ENCODE measurements around the gene CUX1.

Gene CUX1

GRCh38 chr7:102289057-102289456, 471.6 kb downstream of the CUX1 start:
- peak overlapping the region; percentile 97 for H3K4me3 ChIP-seq (ENCODE audit: low read depth, low read length)
- TF ChIP-seq, protein P1, sequence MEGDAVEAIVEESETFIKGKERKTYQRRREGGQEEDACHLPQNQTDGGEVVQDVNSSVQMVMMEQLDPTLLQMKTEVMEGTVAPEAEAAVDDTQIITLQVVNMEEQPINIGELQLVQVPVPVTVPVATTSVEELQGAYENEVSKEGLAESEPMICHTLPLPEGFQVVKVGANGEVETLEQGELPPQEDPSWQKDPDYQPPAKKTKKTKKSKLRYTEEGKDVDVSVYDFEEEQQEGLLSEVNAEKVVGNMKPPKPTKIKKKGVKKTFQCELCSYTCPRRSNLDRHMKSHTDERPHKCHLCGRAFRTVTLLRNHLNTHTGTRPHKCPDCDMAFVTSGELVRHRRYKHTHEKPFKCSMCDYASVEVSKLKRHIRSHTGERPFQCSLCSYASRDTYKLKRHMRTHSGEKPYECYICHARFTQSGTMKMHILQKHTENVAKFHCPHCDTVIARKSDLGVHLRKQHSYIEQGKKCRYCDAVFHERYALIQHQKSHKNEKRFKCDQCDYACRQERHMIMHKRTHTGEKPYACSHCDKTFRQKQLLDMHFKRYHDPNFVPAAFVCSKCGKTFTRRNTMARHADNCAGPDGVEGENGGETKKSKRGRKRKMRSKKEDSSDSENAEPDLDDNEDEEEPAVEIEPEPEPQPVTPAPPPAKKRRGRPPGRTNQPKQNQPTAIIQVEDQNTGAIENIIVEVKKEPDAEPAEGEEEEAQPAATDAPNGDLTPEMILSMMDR (IDR thresholded peaks at IDR 0.05; ENCODE audit: borderline replicate concordance, insufficient read depth, low read depth, low read length): no peak

DNA sequence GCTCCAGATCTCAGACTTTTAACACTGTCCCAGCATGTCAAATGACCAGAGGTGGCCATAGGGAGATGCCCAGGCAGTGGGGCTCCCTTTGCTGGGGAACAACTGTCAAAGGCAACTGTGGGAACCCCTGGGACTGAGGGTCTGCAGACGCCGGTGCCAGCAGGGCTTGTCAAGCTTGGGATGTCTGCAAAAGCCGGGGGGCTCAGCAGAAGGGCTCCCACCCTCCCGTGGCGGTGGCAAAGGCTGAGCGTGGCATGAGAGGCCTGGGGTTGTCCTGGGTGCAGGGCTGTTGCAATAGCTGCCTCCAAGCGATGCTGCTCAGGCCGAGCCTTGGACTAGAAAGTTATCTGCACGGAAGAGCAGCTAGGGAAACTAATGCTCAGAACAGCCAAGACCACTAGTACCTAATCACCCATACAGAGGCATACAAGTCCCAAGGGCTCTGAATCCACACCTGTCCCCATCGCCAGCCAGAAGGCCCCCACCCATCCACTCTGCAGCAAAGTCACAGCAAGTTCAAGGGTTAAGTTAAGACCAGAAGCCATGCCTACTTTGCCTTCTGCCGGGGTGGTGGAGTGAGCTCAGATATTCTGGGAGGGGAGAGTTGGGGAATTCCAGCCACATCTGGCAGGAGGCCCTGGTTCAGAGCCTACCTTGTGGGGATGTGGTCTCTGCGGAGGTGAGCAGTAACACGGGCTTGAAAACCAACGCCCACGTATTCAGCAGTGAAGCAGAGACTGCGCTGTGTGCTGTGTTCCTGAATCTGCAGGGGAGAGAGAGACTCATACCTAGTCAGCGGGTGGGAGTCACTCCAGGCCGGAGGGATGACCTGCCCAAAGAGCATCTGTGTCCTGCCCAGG, 473.9 kb downstream of the CUX1 start:
- TF ChIP-seq, protein P1 (IDR thresholded peaks at IDR 0.05; ENCODE audit: borderline replicate concordance, insufficient read depth, low read depth, low read length): no peak
- H3K4me3 ChIP-seq (ENCODE audit: low read depth, low read length): peak overlapping the region; percentile 38

DNA sequence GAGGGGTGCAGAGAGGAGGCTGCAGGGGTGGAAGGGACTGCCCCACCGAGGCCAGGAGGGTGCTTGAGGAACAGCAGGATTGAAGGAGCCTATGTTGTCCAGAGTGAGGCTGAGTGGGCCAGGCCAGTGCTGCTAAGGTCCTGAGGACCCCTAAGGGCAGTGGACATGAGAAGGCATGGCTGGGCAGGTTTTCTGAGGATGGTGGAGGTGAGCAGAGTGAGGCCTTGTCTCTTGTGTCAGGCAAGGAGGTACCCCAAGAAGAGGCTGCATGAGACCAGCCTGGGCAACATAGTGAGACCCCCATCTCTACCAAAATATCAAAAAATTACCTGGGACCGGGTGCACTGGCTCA, 474.5 kb downstream of the CUX1 start:
- TF ChIP-seq, protein P1 (IDR thresholded peaks at IDR 0.05; ENCODE audit: borderline replicate concordance, insufficient read depth, low read depth, low read length): no peak
- peak overlapping the region; percentile 38 for H3K4me3 ChIP-seq (ENCODE audit: low read depth, low read length)

DNA sequence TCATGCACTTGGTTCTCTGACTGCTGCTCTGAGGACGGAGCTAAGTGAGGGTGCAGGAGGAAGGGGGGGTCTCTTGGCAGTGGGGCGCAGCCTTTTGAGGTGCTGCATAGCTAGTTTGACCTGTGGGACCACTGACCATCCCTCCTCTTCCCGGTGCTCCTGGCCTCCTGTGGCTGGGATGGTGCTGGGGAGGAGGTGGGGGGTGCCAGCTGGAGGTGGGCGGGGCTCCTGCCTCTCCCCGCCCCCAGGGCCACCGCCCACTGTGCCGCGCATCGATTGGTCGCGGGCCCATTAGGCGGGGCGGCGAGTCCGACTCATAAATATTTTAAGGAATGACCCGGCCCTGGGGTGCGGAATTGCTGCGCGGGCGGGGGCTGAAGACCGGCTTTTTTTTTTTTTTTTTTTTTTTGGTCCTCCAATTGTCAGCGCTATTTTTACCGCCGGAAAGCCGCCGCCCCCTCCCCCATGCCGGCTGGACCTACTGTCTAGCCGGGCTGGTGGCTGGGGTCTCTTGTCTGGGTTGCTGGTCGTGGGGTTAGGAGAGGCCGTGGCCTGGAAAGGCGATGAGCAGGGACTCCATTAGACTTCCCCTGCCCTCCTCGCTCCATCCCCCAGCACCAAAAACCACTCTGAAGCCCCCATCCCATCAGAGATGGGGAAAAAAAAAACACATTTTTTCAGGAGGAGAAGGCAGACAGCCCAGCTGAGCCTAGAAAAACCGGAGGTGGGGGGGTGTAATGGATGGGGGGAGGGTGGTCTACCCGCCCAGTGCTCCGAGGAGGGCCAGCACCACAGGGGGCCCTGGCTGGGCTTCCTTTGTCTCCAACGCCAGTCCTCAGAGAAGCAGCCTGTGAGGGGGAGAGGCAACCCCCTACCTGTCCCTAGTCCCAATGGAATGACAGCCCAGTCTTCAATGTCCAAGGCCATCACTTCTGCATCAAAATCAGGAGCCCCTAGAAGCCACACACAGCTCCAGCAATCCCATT, 475.7 kb downstream of the CUX1 start:
- TF ChIP-seq, protein P1 (IDR thresholded peaks at IDR 0.05; ENCODE audit: borderline replicate concordance, insufficient read depth, low read depth, low read length): no peak
- H3K4me3 ChIP-seq (ENCODE audit: low read depth, low read length): no peak overlapping the region

DNA sequence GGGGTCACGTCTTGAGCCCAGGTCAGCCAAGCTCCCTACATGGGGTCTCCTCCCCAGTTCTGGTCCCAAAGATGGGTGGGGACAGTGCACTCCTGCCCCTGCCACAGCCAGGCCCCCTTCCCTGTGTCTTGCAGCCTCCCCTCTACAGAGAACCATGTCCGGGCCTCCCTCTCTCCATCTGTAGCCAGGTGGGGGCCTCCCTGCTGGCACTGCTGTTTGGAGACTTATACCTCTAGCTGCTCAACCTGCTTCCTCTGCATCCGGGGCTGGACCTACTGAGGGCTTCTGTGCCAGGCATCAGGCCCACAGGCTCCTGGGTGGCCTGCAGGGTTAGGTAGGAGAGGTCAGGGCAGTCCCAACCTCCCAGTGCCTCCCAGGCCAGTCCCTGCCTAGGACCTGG, 477.2 kb downstream of the CUX1 start:
- no peak overlapping the region for H3K4me3 ChIP-seq (ENCODE audit: low read depth, low read length)
- TF ChIP-seq, protein P1 (IDR thresholded peaks at IDR 0.05; ENCODE audit: borderline replicate concordance, insufficient read depth, low read depth, low read length): no peak

- no peak overlapping the region for H3K4me3 ChIP-seq (ENCODE audit: low read depth, low read length)
- TF ChIP-seq, protein P1 (IDR thresholded peaks at IDR 0.05; ENCODE audit: borderline replicate concordance, insufficient read depth, low read depth, low read length): no peak
These were observed 478.1 kb downstream of the CUX1 start for GRCh38 chr7:102295346-102296178.
